ENCODE results near the gene MAP6.

MAP6 gene

GRCh38 chr11:75594211-75594610 lies 74.6 kb downstream of the MAP6 start:
- DNase-seq (ENCODE audit: insufficient read length, low spot score) (no peak), FAIRE-seq (no peak)
- TF ChIP-seq, protein P1, sequence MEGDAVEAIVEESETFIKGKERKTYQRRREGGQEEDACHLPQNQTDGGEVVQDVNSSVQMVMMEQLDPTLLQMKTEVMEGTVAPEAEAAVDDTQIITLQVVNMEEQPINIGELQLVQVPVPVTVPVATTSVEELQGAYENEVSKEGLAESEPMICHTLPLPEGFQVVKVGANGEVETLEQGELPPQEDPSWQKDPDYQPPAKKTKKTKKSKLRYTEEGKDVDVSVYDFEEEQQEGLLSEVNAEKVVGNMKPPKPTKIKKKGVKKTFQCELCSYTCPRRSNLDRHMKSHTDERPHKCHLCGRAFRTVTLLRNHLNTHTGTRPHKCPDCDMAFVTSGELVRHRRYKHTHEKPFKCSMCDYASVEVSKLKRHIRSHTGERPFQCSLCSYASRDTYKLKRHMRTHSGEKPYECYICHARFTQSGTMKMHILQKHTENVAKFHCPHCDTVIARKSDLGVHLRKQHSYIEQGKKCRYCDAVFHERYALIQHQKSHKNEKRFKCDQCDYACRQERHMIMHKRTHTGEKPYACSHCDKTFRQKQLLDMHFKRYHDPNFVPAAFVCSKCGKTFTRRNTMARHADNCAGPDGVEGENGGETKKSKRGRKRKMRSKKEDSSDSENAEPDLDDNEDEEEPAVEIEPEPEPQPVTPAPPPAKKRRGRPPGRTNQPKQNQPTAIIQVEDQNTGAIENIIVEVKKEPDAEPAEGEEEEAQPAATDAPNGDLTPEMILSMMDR (IDR thresholded peaks at IDR 0.05; ENCODE audit: insufficient read depth, missing control alignments): no peak

GRCh38 chr11:75593286-75593915 lies 75.4 kb downstream of the MAP6 start:
- TF ChIP-seq, protein P1 (IDR thresholded peaks at IDR 0.05; ENCODE audit: insufficient read depth, missing control alignments): no peak
- FAIRE-seq: no peak
- no peak for DNase-seq (ENCODE audit: insufficient read length, low spot score)

DNA sequence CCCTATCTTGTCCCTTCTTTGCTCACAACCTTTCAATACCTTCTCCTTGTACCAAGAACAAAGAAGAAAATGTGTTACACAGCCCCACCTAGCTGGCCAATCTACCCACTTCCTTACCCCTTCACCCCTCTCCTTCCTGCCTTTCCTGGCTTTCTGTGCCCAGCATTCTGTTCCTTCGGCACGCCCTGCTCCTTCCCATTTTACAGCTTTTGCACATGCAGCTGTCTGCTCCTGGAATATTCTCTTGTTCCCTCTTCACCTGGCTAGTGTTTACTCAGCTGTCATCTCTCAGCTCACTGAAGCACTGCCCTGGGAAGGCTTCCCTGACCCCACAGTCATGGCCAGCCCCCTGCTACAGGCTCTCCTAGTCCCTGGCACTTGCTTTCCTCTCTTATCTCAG lies 76.1 kb downstream of the MAP6 start:
- FAIRE-seq (no peak), DNase-seq (ENCODE audit: insufficient read length, low spot score) (no peak)
- TF ChIP-seq, protein P1 (IDR thresholded peaks at IDR 0.05; ENCODE audit: insufficient read depth, missing control alignments): no peak

DNA sequence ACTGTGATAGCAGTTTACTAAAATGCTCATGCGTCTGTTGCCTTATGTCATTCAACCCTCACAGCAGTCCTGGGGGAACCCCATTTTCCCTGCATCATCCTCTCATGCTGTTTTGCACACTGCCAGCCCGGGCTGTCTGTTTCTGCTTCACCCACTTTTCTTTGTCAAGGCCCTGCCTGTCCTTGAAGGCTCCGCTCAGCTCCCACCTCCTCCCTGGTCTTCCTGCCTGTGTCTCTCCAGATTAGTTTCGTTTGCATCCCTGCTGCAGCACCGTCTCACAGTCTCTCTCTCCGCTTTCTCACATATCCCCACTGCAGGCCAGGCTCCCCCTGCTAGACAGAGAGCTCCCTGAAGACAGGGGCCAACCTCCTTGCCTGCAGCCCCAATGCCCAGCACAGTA lies 76.9 kb downstream of the MAP6 start:
- no peak for DNase-seq (ENCODE audit: insufficient read length, low spot score)
- no peak for FAIRE-seq
- TF ChIP-seq, protein P1 (IDR thresholded peaks at IDR 0.05; ENCODE audit: insufficient read depth, missing control alignments): no peak

DNA sequence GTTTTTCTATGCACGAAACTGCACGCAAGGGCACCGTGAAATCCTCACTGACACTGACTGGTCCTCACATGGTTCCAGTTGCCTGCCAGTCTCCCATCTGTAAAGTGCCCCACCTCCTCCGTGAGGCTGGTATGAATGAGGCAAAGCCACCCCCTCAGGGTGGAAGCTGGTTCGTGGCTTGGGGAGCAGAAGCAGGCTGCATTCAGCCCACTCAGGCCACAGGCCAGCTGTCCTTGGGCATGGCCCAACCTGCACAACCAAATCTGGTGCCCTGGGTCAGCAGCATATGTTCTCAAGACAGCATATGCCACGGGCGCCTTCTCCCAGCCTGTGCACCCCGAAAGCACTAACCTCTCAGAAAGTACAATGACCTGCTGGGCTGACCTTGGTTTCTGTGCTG lies 77.5 kb downstream of the MAP6 start:
- DNase-seq (ENCODE audit: insufficient read length, low spot score) (no peak), FAIRE-seq (no peak)
- TF ChIP-seq, protein P1 (IDR thresholded peaks at IDR 0.05; ENCODE audit: insufficient read depth, missing control alignments): no peak

- FAIRE-seq (no peak), DNase-seq (ENCODE audit: insufficient read length, low spot score) (no peak)
- TF ChIP-seq, protein P1 (IDR thresholded peaks at IDR 0.05; ENCODE audit: insufficient read depth, missing control alignments): no peak
Measured at GRCh38 chr11:75589933-75590332, 78.9 kb downstream of the MAP6 start.

DNA sequence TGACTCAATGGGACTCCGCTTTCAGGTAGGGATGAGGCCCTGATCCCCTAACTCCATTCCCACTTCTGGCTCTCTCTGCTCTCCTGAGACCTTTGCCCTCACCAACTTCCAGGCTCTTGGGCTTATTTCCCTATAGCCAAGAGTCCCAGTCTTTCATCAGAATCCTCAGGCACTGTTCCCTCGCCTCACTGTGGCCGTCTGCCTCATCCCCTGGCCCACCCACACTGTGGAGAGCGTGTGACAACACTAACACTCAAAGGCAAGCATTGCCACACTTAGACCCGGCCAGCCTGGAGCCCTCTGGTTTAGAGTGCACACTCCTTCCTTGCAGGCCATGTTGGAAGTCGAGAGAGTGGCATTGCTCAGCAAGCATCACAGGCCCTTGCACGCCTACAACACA lies 79.8 kb downstream of the MAP6 start:
- TF ChIP-seq, protein P1 (IDR thresholded peaks at IDR 0.05; ENCODE audit: insufficient read depth, missing control alignments): no peak
- no peak for DNase-seq (ENCODE audit: insufficient read length, low spot score)
- no peak for FAIRE-seq
